Mucosa of rectum (tissue), 2 donors: Measurements from ENCODE around the gene SPATA17.
"Not testable (repeated sequence)": the region's sequence is repeated elsewhere in the genome, so short reads cannot be mapped to it uniquely, and the experiment has no call there.

Experiments
- H3K27ac ChIP-seq, 2 donors: one replicate each; pipeline ENCODE4 v1.7.0; 2013; ENCODE audit warnings: inconsistent platforms in 2 of 2, low read depth in 2 of 2, low read length in 2 of 2
- H3K27me3 ChIP-seq, 2 donors: one replicate each; pipeline ENCODE4 v1.7.0; 2013; ENCODE audit warnings: low read length in 2 of 2; ENCODE audit not compliant: control insufficient read depth in 2 of 2, insufficient read depth in 2 of 2
- H3K36me3 ChIP-seq, 2 donors: one replicate each; pipeline ENCODE4 v1.7.0; 2013; ENCODE audit warnings: low read length in 2 of 2; ENCODE audit not compliant: control insufficient read depth in 2 of 2, insufficient read depth in 2 of 2
- H3K4me1 ChIP-seq, 2 donors: one replicate each; pipeline ENCODE4 v1.7.0; 2013; ENCODE audit warnings: low read length in 2 of 2, mild to moderate bottlenecking in 1 of 2; ENCODE audit not compliant: control insufficient read depth in 2 of 2, insufficient read depth in 2 of 2
- H3K4me3 ChIP-seq, 2 donors: one replicate each; pipeline ENCODE4 v1.7.0; 2013; ENCODE audit warnings: low read length in 2 of 2
- H3K9ac ChIP-seq, 2 donors: one replicate each; pipeline ENCODE4 v1.7.0; 2013; ENCODE audit warnings: low read length in 2 of 2, low read depth in 1 of 2, mild to moderate bottlenecking in 1 of 2
- H3K9me3 ChIP-seq, 2 donors: one replicate each; pipeline ENCODE4 v1.7.0; 2013; ENCODE audit warnings: low read length in 2 of 2; ENCODE audit not compliant: control insufficient read depth in 2 of 2
- donor health status: healthy.
- donor health status: Normal muscosa, but diverticular disease.

The SPATA17 gene

GRCh38 chr1:217673387-217673786, 42.2 kb downstream of the SPATA17 start:
- Histone ChIP-seq H3K4me3 (no peak overlapping the region), H3K9me3 (no peaks in the 10 kb centered on the region), H3K9ac (no peak overlapping the region), H3K27ac (no peak overlapping the region), H3K27me3 (no peaks in the 10 kb centered on the region), H3K36me3 (no peaks in the 10 kb centered on the region), H3K4me1 (no peaks in the 10 kb centered on the region)

- Histone ChIP-seq H3K9me3 (no peaks in the 10 kb centered on the region), H3K4me3 (no peak overlapping the region), H3K9ac (no peak overlapping the region), H3K36me3 (no peaks in the 10 kb centered on the region), H3K27me3 (no peaks in the 10 kb centered on the region), H3K4me1 (no peaks in the 10 kb centered on the region), H3K27ac (no peak overlapping the region)
These were observed 43.0 kb downstream of the SPATA17 start for GRCh38 chr1:217674028-217674729.

- H3K9me3 ChIP-seq: no peaks in the 10 kb centered on the region
- no peaks in the 10 kb centered on the region for H3K27me3 ChIP-seq
- H3K9ac ChIP-seq: no peak overlapping the region
- H3K27ac ChIP-seq: no peak overlapping the region
- no peaks in the 10 kb centered on the region for H3K36me3 ChIP-seq
- H3K4me1 ChIP-seq: no peaks in the 10 kb centered on the region
- H3K4me3 ChIP-seq: no peak overlapping the region
These were observed 50.7 kb downstream of the SPATA17 start for GRCh38 chr1:217681806-217682205.

- Histone ChIP-seq H3K9me3 (no peaks in the 10 kb centered on the region), H3K27me3 (no peaks in the 10 kb centered on the region), H3K9ac (no peak overlapping the region), H3K4me3 (no peak overlapping the region), H3K27ac (no peak overlapping the region), H3K4me1 (no peaks in the 10 kb centered on the region), H3K36me3 (no peaks in the 10 kb centered on the region)
These were observed 56.4 kb downstream of the SPATA17 start for GRCh38 chr1:217687511-217687910.

- H3K4me1 ChIP-seq, H3K27me3 ChIP-seq, H3K9ac ChIP-seq, H3K4me3 ChIP-seq, H3K9me3 ChIP-seq, H3K27ac ChIP-seq, H3K36me3 ChIP-seq: not testable (repeated sequence)
These were observed 65.0 kb downstream of the SPATA17 start for GRCh38 chr1:217696140-217696539.

- no peaks in the 10 kb centered on the region for H3K27me3 ChIP-seq
- H3K9me3 ChIP-seq: no peaks in the 10 kb centered on the region
- no peaks in the 10 kb centered on the region for H3K4me1 ChIP-seq
- no peaks in the 10 kb centered on the region for H3K36me3 ChIP-seq
- H3K27ac ChIP-seq: no peak overlapping the region
- H3K4me3 ChIP-seq: no peak overlapping the region
- no peak overlapping the region for H3K9ac ChIP-seq
These were observed 72.2 kb downstream of the SPATA17 start for GRCh38 chr1:217703326-217703725.

- H3K36me3 ChIP-seq: no peaks in the 10 kb centered on the region
- no peaks in the 10 kb centered on the region for H3K4me1 ChIP-seq
- no peaks in the 10 kb centered on the region for H3K9me3 ChIP-seq
- no peaks in the 10 kb centered on the region for H3K27me3 ChIP-seq
- no peak overlapping the region for H3K4me3 ChIP-seq
- no peak overlapping the region for H3K27ac ChIP-seq
- H3K9ac ChIP-seq: no peak overlapping the region
These were observed 81.9 kb downstream of the SPATA17 start for GRCh38 chr1:217712925-217713597.

GRCh38 chr1:217715681-217716080, 84.5 kb downstream of the SPATA17 start:
- Histone ChIP-seq H3K4me3 (no peak overlapping the region), H3K36me3 (no peaks in the 10 kb centered on the region), H3K27ac (no peak overlapping the region), H3K9me3 (no peaks in the 10 kb centered on the region), H3K9ac (no peak overlapping the region), H3K27me3 (no peaks in the 10 kb centered on the region), H3K4me1 (no peaks in the 10 kb centered on the region)

- Histone ChIP-seq H3K27ac (no peak overlapping the region), H3K9ac (no peak overlapping the region), H3K4me3 (no peak overlapping the region), H3K9me3 (no peaks in the 10 kb centered on the region), H3K27me3 (no peaks in the 10 kb centered on the region), H3K4me1 (no peaks in the 10 kb centered on the region), H3K36me3 (no peaks in the 10 kb centered on the region)
These were observed 86.8 kb downstream of the SPATA17 start for GRCh38 chr1:217717959-217718358.

- no peaks in the 10 kb centered on the region for H3K27me3 ChIP-seq
- H3K4me3 ChIP-seq: no peak overlapping the region
- no peaks in the 10 kb centered on the region for H3K9me3 ChIP-seq
- no peak overlapping the region for H3K9ac ChIP-seq
- H3K27ac ChIP-seq: no peak overlapping the region
- no peaks in the 10 kb centered on the region for H3K36me3 ChIP-seq
- no peaks in the 10 kb centered on the region for H3K4me1 ChIP-seq
These were observed 87.7 kb downstream of the SPATA17 start for GRCh38 chr1:217718873-217719272.
